Measurements from ENCODE around the gene STH.

STH gene

GRCh38 chr17:46027976-46028325 is 28.9 kb downstream of the STH start:
- no peaks in the 10 kb centered on the region for H3K9me3 ChIP-seq (ENCODE audit: severe bottlenecking)
- H3K27ac ChIP-seq (ENCODE audit: poor library complexity, severe bottlenecking), result no peak overlapping the region
- no peak for TF ChIP-seq CTCF (IDR thresholded peaks at IDR 0.05; ENCODE audit: poor library complexity, severe bottlenecking)
- ATAC-seq (ENCODE audit: low read depth), result no peak
- H3K4me3 ChIP-seq (ENCODE audit: severe bottlenecking), result no peak overlapping the region
- H3K27me3 ChIP-seq (ENCODE audit: insufficient read depth, poor library complexity, severe bottlenecking), result no peaks in the 10 kb centered on the region
- DNase-seq (ENCODE audit: low spot score), result peak; percentile 35
- H3K4me1 ChIP-seq (ENCODE audit: insufficient read depth, poor library complexity, severe bottlenecking), result no peaks in the 10 kb centered on the region
- peaks cover 45% of the 10 kb centered on the region for H3K36me3 ChIP-seq (ENCODE audit: low read depth)

- Histone ChIP-seq H3K4me1 (ENCODE audit: insufficient read depth, poor library complexity, severe bottlenecking) (no peaks in the 10 kb centered on the region), H3K27me3 (ENCODE audit: insufficient read depth, poor library complexity, severe bottlenecking) (no peaks in the 10 kb centered on the region), H3K4me3 (ENCODE audit: severe bottlenecking) (no peak overlapping the region), H3K36me3 (ENCODE audit: low read depth) (peaks cover 50% of the 10 kb centered on the region), H3K27ac (ENCODE audit: poor library complexity, severe bottlenecking) (no peak overlapping the region), H3K9me3 (ENCODE audit: severe bottlenecking) (no peaks in the 10 kb centered on the region)
- no peak for TF ChIP-seq CTCF (IDR thresholded peaks at IDR 0.05; ENCODE audit: poor library complexity, severe bottlenecking)
- ATAC-seq (ENCODE audit: low read depth), result no peak
- DNase-seq (ENCODE audit: low spot score), result no peak
These were observed 29.3 kb downstream of the STH start for GRCh38 chr17:46028374-46028773.

GRCh38 chr17:46028981-46029565 is 30.0 kb downstream of the STH start:
- Histone ChIP-seq H3K36me3 (ENCODE audit: low read depth) (peaks cover 57% of the 10 kb centered on the region), H3K9me3 (ENCODE audit: severe bottlenecking) (no peaks in the 10 kb centered on the region)
- DNase-seq (ENCODE audit: low spot score), result no peak

GRCh38 chr17:46029627-46030026 is 30.6 kb downstream of the STH start:
- DNase-seq (ENCODE audit: low spot score), result no peak
- no peak for TF ChIP-seq CTCF (IDR thresholded peaks at IDR 0.05; ENCODE audit: poor library complexity, severe bottlenecking)
- ATAC-seq (ENCODE audit: low read depth), result no peak
- Histone ChIP-seq H3K27me3 (ENCODE audit: insufficient read depth, poor library complexity, severe bottlenecking) (no peaks in the 10 kb centered on the region), H3K4me1 (ENCODE audit: insufficient read depth, poor library complexity, severe bottlenecking) (no peaks in the 10 kb centered on the region), H3K36me3 (ENCODE audit: low read depth) (peaks cover 62% of the 10 kb centered on the region), H3K9me3 (ENCODE audit: severe bottlenecking) (no peaks in the 10 kb centered on the region), H3K27ac (ENCODE audit: poor library complexity, severe bottlenecking) (no peak overlapping the region), H3K4me3 (ENCODE audit: severe bottlenecking) (no peak overlapping the region)

More at GRCh38 chr17:46028981-46029565, 30.0 kb downstream of the STH start:
- no peak for ATAC-seq (ENCODE audit: low read depth)
- Histone ChIP-seq H3K4me3 (ENCODE audit: severe bottlenecking) (no peak overlapping the region), H3K4me1 (ENCODE audit: insufficient read depth, poor library complexity, severe bottlenecking) (no peaks in the 10 kb centered on the region), H3K27me3 (ENCODE audit: insufficient read depth, poor library complexity, severe bottlenecking) (no peaks in the 10 kb centered on the region), H3K27ac (ENCODE audit: poor library complexity, severe bottlenecking) (no peak overlapping the region)
- no peak for TF ChIP-seq CTCF (IDR thresholded peaks at IDR 0.05; ENCODE audit: poor library complexity, severe bottlenecking)

- ATAC-seq (ENCODE audit: low read depth), result no peak
These were observed 31.7 kb downstream of the STH start for GRCh38 chr17:46030752-46031151.

More at GRCh38 chr17:46030752-46031151, 31.7 kb downstream of the STH start:
- Histone ChIP-seq H3K4me1 (ENCODE audit: insufficient read depth, poor library complexity, severe bottlenecking) (no peaks in the 10 kb centered on the region), H3K27me3 (ENCODE audit: insufficient read depth, poor library complexity, severe bottlenecking) (no peaks in the 10 kb centered on the region), H3K36me3 (ENCODE audit: low read depth) (peaks cover 73% of the 10 kb centered on the region), H3K9me3 (ENCODE audit: severe bottlenecking) (no peaks in the 10 kb centered on the region), H3K4me3 (ENCODE audit: severe bottlenecking) (no peak overlapping the region), H3K27ac (ENCODE audit: poor library complexity, severe bottlenecking) (no peak overlapping the region)
- TF ChIP-seq CTCF (IDR thresholded peaks at IDR 0.05; ENCODE audit: poor library complexity, severe bottlenecking), result no peak
- no peak for DNase-seq (ENCODE audit: low spot score)

All from RWPE2 (cell line).